LNCaP clone FGC (cell line): ENCODE measurements around the gene ELFN2.

Experiments
- DNase-seq: peaks from one replicate; pipeline ENCODE4 v3.0.0-alpha.2; 2011; ENCODE audit warnings: low read depth
- H3K4me3 ChIP-seq: 2 replicates; pipeline ENCODE4 v1.5.1; 2011; ENCODE audit warnings: mild to moderate bottlenecking, low read depth, low read length, control low read depth
- CTCF ChIP-seq: IDR thresholded peaks from 2 replicates; pipeline ENCODE4 v1.5.1; 2012; ENCODE audit warnings: mild to moderate bottlenecking; ENCODE audit not compliant: control insufficient read depth, insufficient read depth; ENCODE audit errors: extremely low read depth

ELFN2 gene

GRCh38 chr22:37371491-37371890 lies 55.8 kb downstream of the ELFN2 start:
- TF ChIP-seq CTCF, result no peak
- no peak for DNase-seq
- H3K4me3 ChIP-seq, result no peak overlapping the region

DNA sequence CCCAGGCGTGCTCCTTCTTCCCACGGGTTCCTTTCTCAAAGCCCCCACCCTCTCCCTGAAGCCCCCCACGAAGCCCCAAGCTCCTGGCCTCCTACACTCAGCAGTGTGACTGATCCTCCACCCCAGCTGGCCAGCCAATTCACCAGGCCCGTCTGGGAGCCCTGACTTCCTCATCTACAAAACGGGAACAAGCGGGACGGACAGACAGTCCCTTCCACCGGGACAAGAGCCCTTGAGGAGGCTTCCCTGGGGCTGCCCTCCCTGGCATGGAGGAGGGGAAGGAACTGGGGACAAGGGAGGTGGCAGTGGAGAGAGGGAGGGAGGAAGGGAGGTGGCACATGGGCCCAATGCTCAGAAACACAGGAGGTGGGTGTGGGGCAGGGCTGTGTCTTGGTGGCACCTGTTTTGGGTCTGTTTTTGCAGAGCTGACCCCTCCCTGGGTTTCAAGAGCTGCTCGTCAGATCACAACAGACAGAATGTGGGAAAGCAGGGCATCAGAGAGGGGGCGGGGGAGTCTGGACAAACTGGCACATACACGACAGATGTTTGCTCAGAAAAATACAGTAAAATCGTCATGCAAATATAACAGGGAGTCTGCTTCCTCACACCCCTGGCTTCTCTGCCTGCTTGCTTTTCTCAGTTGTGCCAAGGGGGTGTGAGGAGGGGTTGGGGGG lies 56.8 kb downstream of the ELFN2 start:
- DNase-seq, result peak; percentile 17
- H3K4me3 ChIP-seq, result no peak overlapping the region
- no peak for TF ChIP-seq CTCF

DNA sequence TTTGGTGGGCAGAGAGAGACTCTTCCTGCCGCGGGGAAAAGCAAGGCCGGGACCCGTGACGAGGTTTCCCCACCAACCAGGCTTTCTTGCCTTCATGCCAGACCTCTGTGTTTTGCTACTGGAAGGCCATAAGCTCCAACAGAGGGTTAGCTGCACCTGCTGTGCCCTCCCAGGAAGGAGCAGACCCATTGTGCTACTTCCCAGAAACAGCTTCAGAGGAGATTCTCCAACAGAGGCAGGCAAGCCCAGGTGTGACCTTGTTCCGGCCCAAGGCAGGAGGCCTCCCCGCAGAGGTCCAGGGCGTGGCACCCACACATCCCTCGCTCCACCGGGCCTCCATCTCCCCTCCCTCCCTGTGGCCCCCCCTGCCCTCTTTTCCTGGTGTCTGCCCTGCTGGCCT lies 57.8 kb downstream of the ELFN2 start:
- no peak for TF ChIP-seq CTCF
- DNase-seq, result no peak
- H3K4me3 ChIP-seq, result no peak overlapping the region

- H3K4me3 ChIP-seq, result no peak overlapping the region
- no peak for DNase-seq
- TF ChIP-seq CTCF, result no peak
Measured at GRCh38 chr22:37368058-37368457, 59.2 kb downstream of the ELFN2 start.

DNA sequence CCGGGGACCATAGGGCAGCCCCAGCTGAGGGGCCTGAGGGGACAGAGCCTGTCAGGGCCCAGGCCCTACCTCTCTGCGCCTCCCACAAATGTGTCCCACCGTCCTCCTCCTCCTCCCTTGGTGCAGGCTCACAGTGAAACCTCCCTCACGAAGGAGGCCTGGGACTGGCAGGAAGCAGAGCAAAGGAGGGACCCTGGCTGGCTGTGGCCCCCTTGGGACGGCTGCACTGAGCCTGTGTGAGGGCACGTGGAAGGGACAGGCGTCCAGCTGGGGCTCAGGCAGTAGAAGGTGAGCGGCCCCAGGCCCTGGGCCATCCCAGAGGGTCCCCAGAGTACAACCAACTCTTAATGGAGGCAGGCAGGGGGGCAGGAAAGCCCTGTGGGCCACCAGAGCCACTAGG lies 60.7 kb downstream of the ELFN2 start:
- no peak for DNase-seq
- TF ChIP-seq CTCF, result no peak
- H3K4me3 ChIP-seq, result no peak overlapping the region

- no peak for TF ChIP-seq CTCF
- H3K4me3 ChIP-seq, result no peak overlapping the region
- DNase-seq, result no peak
Measured at GRCh38 chr22:37365950-37366349, 61.3 kb downstream of the ELFN2 start.
